ENCODE measurements around the gene PKN1.

- TF ChIP-seq CTCF (IDR thresholded peaks at IDR 0.05) (no peak), POLR2A (IDR thresholded peaks at IDR 0.05) (no peak), POLR2AphosphoS5 (IDR thresholded peaks at IDR 0.05) (no peak)
Measured at GRCh38 chr19:14487370-14488125, 54.4 kb downstream of the PKN1 start.
